H9 (cell line): ENCODE data around the gene CD1D. TPM values are rescaled to one million over a fixed set of nuclear protein-coding genes. Genes with fewer than 3 reads are reported as not detected.
A peak's percentile ranks its signal among the peaks of the same experiment; 100 is the strongest.

ENCODE experiments used
- DNase-seq: peaks from one replicate; pipeline ENCODE4 v3.0.0-alpha.2; 2017
- H2AFZ ChIP-seq: one replicate; pipeline ENCODE4 v1.6.1; 2013; ENCODE audit warnings: mild to moderate bottlenecking, low read length, control low read depth, moderate library complexity
- H2AK5ac ChIP-seq: 2 replicates; pipeline ENCODE4 v1.6.1; 2013; ENCODE audit warnings: low read length, control low read depth, mixed read lengths; ENCODE audit not compliant: insufficient read length
- H2BK120ac ChIP-seq: one replicate; pipeline ENCODE4 v1.6.1; 2013; ENCODE audit warnings: low read depth, mild to moderate bottlenecking, low read length, control low read depth, inconsistent platforms; ENCODE audit not compliant: poor library complexity, severe bottlenecking
- H2BK12ac ChIP-seq: 2 replicates; pipeline ENCODE4 v1.6.1; 2013; ENCODE audit warnings: low read length, control low read depth, mixed read lengths, low read depth; ENCODE audit not compliant: insufficient read length
- H2BK15ac ChIP-seq: 2 replicates; pipeline ENCODE4 v1.6.1; 2013; ENCODE audit warnings: low read depth, low read length, control low read depth
- H2BK20ac ChIP-seq: one replicate; pipeline ENCODE4 v1.6.1; 2013; ENCODE audit warnings: low read depth, mild to moderate bottlenecking, low read length, control low read depth, inconsistent platforms; ENCODE audit not compliant: poor library complexity, severe bottlenecking
- H2BK5ac ChIP-seq: 2 replicates; pipeline ENCODE4 v1.6.1; 2013; ENCODE audit warnings: low read length, control low read depth, mixed read lengths; ENCODE audit not compliant: insufficient read length
- H3K14ac ChIP-seq: 2 replicates; pipeline ENCODE4 v1.6.1; 2013; ENCODE audit warnings: low read length, control low read depth; ENCODE audit not compliant: insufficient read depth
- H3K18ac ChIP-seq: 2 replicates; pipeline ENCODE4 v1.6.1; 2013; ENCODE audit warnings: low read depth, mild to moderate bottlenecking, mixed read lengths, low read length, control low read depth; ENCODE audit not compliant: insufficient read length
- H3K23ac ChIP-seq: 2 replicates; pipeline ENCODE4 v1.6.1; 2013; ENCODE audit warnings: low read length, control low read depth, mixed read lengths, low read depth; ENCODE audit not compliant: insufficient read length
- H3K23me2 ChIP-seq: 2 replicates; pipeline ENCODE4 v1.6.1; 2013; ENCODE audit warnings: low read depth, mild to moderate bottlenecking, mixed read lengths, low read length, control low read depth; ENCODE audit not compliant: insufficient read length, poor library complexity, severe bottlenecking
- H3K27ac ChIP-seq: 2 replicates; pipeline ENCODE4 v1.5.1; 2013; ENCODE audit warnings: low read length, control low read depth, mixed read lengths, low read depth; ENCODE audit not compliant: insufficient read length
- H3K27me3 ChIP-seq: 2 replicates; pipeline ENCODE4 v1.6.1; 2013; ENCODE audit warnings: low read length, control low read depth, inconsistent platforms; ENCODE audit not compliant: insufficient read depth
- H3K4ac ChIP-seq: 2 replicates; pipeline ENCODE4 v1.6.1; 2013; ENCODE audit warnings: low read depth, mild to moderate bottlenecking, control low read depth, inconsistent platforms, low read length, moderate library complexity
- H3K4me1 ChIP-seq: 2 replicates; pipeline ENCODE4 v1.6.1; 2013; ENCODE audit warnings: low read length, control low read depth, inconsistent platforms; ENCODE audit not compliant: insufficient read depth
- H3K4me2 ChIP-seq: 2 replicates; pipeline ENCODE4 v1.6.1; 2013; ENCODE audit warnings: low read length, control low read depth, mixed read lengths; ENCODE audit not compliant: insufficient read length, insufficient read depth
- H3K56ac ChIP-seq: 2 replicates; pipeline ENCODE4 v1.6.1; 2013; ENCODE audit warnings: low read depth, mild to moderate bottlenecking, mixed read lengths, low read length, control low read depth; ENCODE audit not compliant: insufficient read length
- H3K79me1 ChIP-seq: 2 replicates; pipeline ENCODE4 v1.6.1; 2013; ENCODE audit warnings: low read depth, mild to moderate bottlenecking, moderate library complexity, low read length, control low read depth, inconsistent platforms; ENCODE audit not compliant: insufficient read depth, poor library complexity, severe bottlenecking
- H3K79me2 ChIP-seq: 2 replicates; pipeline ENCODE4 v1.6.1; 2013; ENCODE audit warnings: low read length, control low read depth, inconsistent platforms; ENCODE audit not compliant: insufficient read depth
- H3K9ac ChIP-seq: 2 replicates; pipeline ENCODE4 v1.6.1; 2013; ENCODE audit warnings: low read length, control low read depth, mixed read lengths; ENCODE audit not compliant: insufficient read length; ENCODE audit errors: extremely low read depth
- H3K9me3 ChIP-seq: one replicate; pipeline ENCODE4 v1.6.1; 2013; ENCODE audit warnings: low read depth, low read length, inconsistent platforms; ENCODE audit not compliant: control insufficient read depth
- H3T11ph ChIP-seq: one replicate; pipeline ENCODE4 v1.6.1; 2013; ENCODE audit warnings: mild to moderate bottlenecking, low read length, control low read depth, inconsistent platforms
- H4K20me1 ChIP-seq: one replicate; pipeline ENCODE4 v1.6.1; 2013; ENCODE audit not compliant: control insufficient read depth, insufficient read length, insufficient read depth
- H4K5ac ChIP-seq: 2 replicates; pipeline ENCODE4 v1.6.1; 2013; ENCODE audit warnings: low read depth, mild to moderate bottlenecking, mixed read lengths, low read length, control low read depth; ENCODE audit not compliant: insufficient read length
- H4K8ac ChIP-seq: replicated peaks from 2 replicates; pipeline ENCODE4 v1.6.1; 2013; ENCODE audit warnings: low read length, control low read depth, mixed read lengths, low read depth; ENCODE audit not compliant: insufficient read length
- H4K91ac ChIP-seq: 2 replicates; pipeline ENCODE4 v1.6.1; 2013; ENCODE audit warnings: low read depth, mild to moderate bottlenecking, moderate library complexity, mixed read lengths, low read length, control low read depth; ENCODE audit not compliant: insufficient read length
- H3K27ac Mint-ChIP-seq, 3 experiments: 2 replicates in 2 of 3; 3 replicates in 1 of 3; pipeline ENCODE4 v1.8.0; 2020 to 2021; ENCODE audit warnings: mixed read lengths in 3 of 3, mild to moderate bottlenecking in 1 of 3, moderate library complexity in 1 of 3
- H3K27me3 Mint-ChIP-seq: 2 replicates; pipeline ENCODE4 v1.8.0; 2021; ENCODE audit warnings: low read depth, mild to moderate bottlenecking, moderate library complexity, mixed read lengths
- H3K36me3 Mint-ChIP-seq, 3 experiments: 2 replicates in 2 of 3; 3 replicates in 1 of 3; pipeline ENCODE4 v1.8.0; 2020 to 2021; ENCODE audit warnings: low read depth in 3 of 3, mixed read lengths in 3 of 3; ENCODE audit not compliant: insufficient read depth in 1 of 3
- H3K4me1 Mint-ChIP-seq, 2 experiments: 2 replicates each; pipeline ENCODE4 v1.8.0; 2020; ENCODE audit warnings: mixed read lengths in 2 of 2
- H3K4me3 Mint-ChIP-seq, 2 experiments: 2 replicates in 1 of 2; 3 replicates in 1 of 2; pipeline ENCODE4 v1.8.0; 2020 to 2021; ENCODE audit warnings: mild to moderate bottlenecking in 2 of 2, mixed read lengths in 2 of 2, moderate library complexity in 1 of 2
- H3K9me3 Mint-ChIP-seq, 2 experiments: 2 replicates in 1 of 2; 3 replicates in 1 of 2; pipeline ENCODE4 v1.8.0; 2020; ENCODE audit warnings: mild to moderate bottlenecking in 2 of 2, mixed read lengths in 2 of 2, moderate library complexity in 1 of 2
- CTCF ChIP-seq: fragments of 200-600 bp; sonication (generic); conservative IDR thresholded peaks from 3 replicates; pipeline ENCODE4 v1.8.0; 2021; ENCODE audit warnings: antibody characterized with exemption, mild to moderate bottlenecking
- WGBS: extraction: QIAGEN DNeasy Blood & Tissue Kit; methylation state at CpG from one replicate; pipeline ENCODE4 v1.1.7; 2013; ENCODE audit warnings: missing lambda C conversion rate, low lambda C conversion rate, mixed read lengths; ENCODE audit not compliant: insufficient read length; ENCODE audit errors: extremely low coverage; 5-methylcytosine and 5-hydroxymethylcytosine counted together
- total RNA-seq: library from RNA; stranded (reverse); gene quantifications from 2 replicates; pipeline ENCODE4 v1.2.1, GENCODE V29; 2021

CD1D gene
- total RNA-seq, 1 experiment from 2014 or later = 0.98 TPM

GRCh38 chr1:158203693-158204457 is 23.2 kb downstream of the CD1D start:
- Histone ChIP-seq H2BK15ac (no peak overlapping the region), H3K4ac (no peak overlapping the region), H3K23ac (no peak overlapping the region), H4K8ac (no peak overlapping the region), H2AK5ac (no peak overlapping the region), H2BK20ac (no peak overlapping the region), H2BK5ac (no peak overlapping the region), H4K20me1 (no peaks in the 10 kb centered on the region), H2AFZ (no peak overlapping the region), H3K14ac (no peak overlapping the region), H3K9me3 (no peaks in the 10 kb centered on the region), H3K27ac (no peak overlapping the region), H2BK12ac (no peak overlapping the region), H4K5ac (no peak overlapping the region), H3K27me3 (no peaks in the 10 kb centered on the region), H3T11ph (no peak overlapping the region), H2BK120ac (no peak overlapping the region), H3K18ac (no peak overlapping the region), H3K9ac (no peak overlapping the region), H3K4me1 (no peaks in the 10 kb centered on the region), H3K79me1 (no peaks in the 10 kb centered on the region), H4K91ac (no peak overlapping the region), H3K4me2 (peak overlapping the region; percentile 54), H3K56ac (no peak overlapping the region), H3K23me2 (no peaks in the 10 kb centered on the region), H3K79me2 (no peaks in the 10 kb centered on the region)
- H3K36me3 Mint-ChIP-seq = no peaks in the 10 kb centered on the region
- peaks cover 13 to 14% of the 10 kb centered on the region in 2 experiments for H3K4me1 Mint-ChIP-seq
- H3K27ac Mint-ChIP-seq = no peak overlapping the region
- H3K4me3 Mint-ChIP-seq = no peak overlapping the region; a peak in 1 of 5 replicates
- no CpG with 5 or more reads among the region's 7 CpGs for WGBS
- TF ChIP-seq CTCF = peak; percentile 95
- DNase-seq = no peak
- no peaks in the 10 kb centered on the region for H3K27me3 Mint-ChIP-seq
- H3K9me3 Mint-ChIP-seq = peaks cover 0 to 3% of the 10 kb centered on the region in 2 experiments; a peak in 1 of 5 replicates
